GM12878 (cell line): Measurements from ENCODE around the gene ZDHHC17. TPM values are rescaled to one million over a fixed set of nuclear protein-coding genes. Genes with fewer than 3 reads are reported as not detected.

ENCODE experiments used
- ATAC-seq: fragments of 200-7000 bp; cut with Tn5 transposase; 3 replicates; pipeline ENCODE4 v1.9.1; 2020; ENCODE audit warnings: mild to moderate bottlenecking, moderate library complexity
- BruUV-seq: library from RNA; stranded (reverse); fragments of 400-500 nt; replicated peaks from 2 replicates; lab custom pipeline; 2021; lab: Mats Ljungman, UMichigan
- CTCF ChIA-PET: fragments of 300-600 bp; sonication (Branson Sonifier 250); formaldehyde crosslinking; extraction: SDS; loops from one replicate; lab custom pipeline; 2021; ENCODE audit warnings: inconsistent platforms; lab: Yijun Ruan, JAX
- POLR2A ChIA-PET: fragments of 350-600 bp; formaldehyde crosslinking; extraction: SDS; loops from one replicate; lab custom pipeline; 2021; ENCODE audit warnings: inconsistent platforms; lab: Charles Lee
- RAD21 ChIA-PET: fragments of 300-600 bp; sonication (Branson Sonifier 250); formaldehyde crosslinking; loops from one replicate; lab custom pipeline; 2023; ENCODE audit warnings: antibody characterized with exemption; ENCODE audit not compliant: unreplicated experiment; lab: Charles Lee
- SMC1A ChIA-PET: fragments of 300-600 bp; sonication (Branson Sonifier 250); formaldehyde crosslinking; loops from one replicate; lab custom pipeline; 2023; ENCODE audit not compliant: unreplicated experiment, uncharacterized antibody; lab: Charles Lee
- DNase-seq: peaks from one replicate; pipeline ENCODE4 v3.0.0-alpha.2; 2011; ENCODE audit warnings: low read depth, low spot score
- FAIRE-seq: peaks from 3 replicates; lab custom pipeline; 2011; peaks lifted over from hg19 to GRCh38; lab: Jason Lieb, UNC
- H2AFZ ChIP-seq: 2 replicates; pipeline ENCODE4 v1.6.0; 2011; ENCODE audit warnings: low read depth, low read length, control low read depth; ENCODE audit not compliant: control insufficient read depth
- H3K27ac ChIP-seq: 2 replicates; pipeline ENCODE4 v1.5.1; 2011; ENCODE audit warnings: control low read depth; ENCODE audit not compliant: control insufficient read depth, insufficient read depth
- H3K27me3 ChIP-seq, 2 experiments: replicated peaks in 1 of 2; 2 replicates each; pipeline versions ENCODE4 v1.6.0 to v1.6.1; 2011; ENCODE audit warnings: low read length in 1 of 2; ENCODE audit not compliant: control insufficient read depth in 2 of 2, insufficient read depth in 2 of 2
- H3K36me3 ChIP-seq, 2 experiments: 2 replicates each; pipeline ENCODE4 v1.5.1; 2011; ENCODE audit warnings: low read length in 1 of 2; ENCODE audit not compliant: control insufficient read depth in 2 of 2, insufficient read depth in 2 of 2
- H3K4me1 ChIP-seq: 2 replicates; pipeline ENCODE4 v1.6.1; 2011; ENCODE audit warnings: mild to moderate bottlenecking, low read length, moderate library complexity, mixed read lengths; ENCODE audit not compliant: control insufficient read depth, insufficient read depth
- H3K4me2 ChIP-seq: 2 replicates; pipeline ENCODE4 v1.6.0; 2011; ENCODE audit warnings: control low read depth; ENCODE audit not compliant: control insufficient read depth, insufficient read depth
- H3K4me3 ChIP-seq: fragments of 200-600 bp; sonication (generic); 2 replicates; pipeline ENCODE4 v1.5.1; 2016
- H3K79me2 ChIP-seq: 2 replicates; pipeline ENCODE4 v1.6.0; 2011; ENCODE audit warnings: low read length; ENCODE audit not compliant: control insufficient read depth, insufficient read depth
- H3K9ac ChIP-seq: 2 replicates; pipeline ENCODE4 v1.8.0; 2011; ENCODE audit warnings: low read length, control low read depth, mixed read lengths; ENCODE audit not compliant: control insufficient read depth, insufficient read depth
- H3K9me3 ChIP-seq: replicated peaks from 3 replicates; pipeline ENCODE4 v1.5.1; 2011; ENCODE audit warnings: mild to moderate bottlenecking, low read length; ENCODE audit not compliant: control insufficient read depth, insufficient read depth
- H4K20me1 ChIP-seq: 2 replicates; pipeline ENCODE4 v1.6.0; 2011; ENCODE audit not compliant: control insufficient read depth, insufficient read depth
- BCL11A ChIP-seq: IDR thresholded peaks from 2 replicates; pipeline ENCODE4 v1.6.1; 2011; ENCODE audit warnings: low read depth, low read length
- CHD2 ChIP-seq: IDR thresholded peaks from 2 replicates; pipeline ENCODE4 v1.6.1; 2011; ENCODE audit warnings: low read depth, low read length, improper control_type of control experiment, borderline replicate concordance
- CHD4 ChIP-seq: fragments of 200-600 bp; sonication (generic); IDR thresholded peaks from 2 replicates; pipeline ENCODE4 v1.6.1; 2016; ENCODE audit warnings: mild to moderate bottlenecking
- CREB1 ChIP-seq: IDR thresholded peaks from 2 replicates; pipeline ENCODE4 v1.6.1; 2012; ENCODE audit warnings: low read depth, mild to moderate bottlenecking, inconsistent platforms
- EZH2 ChIP-seq: IDR thresholded peaks from 2 replicates; pipeline ENCODE4 v1.6.1; 2012; ENCODE audit warnings: low read depth, mild to moderate bottlenecking, control low read depth, inconsistent platforms, low read length, borderline replicate concordance; ENCODE audit not compliant: control insufficient read depth
- GATAD2B ChIP-seq: fragments of 450-650 bp; conservative IDR thresholded peaks from 2 replicates; pipeline ENCODE4 v1.6.1; 2017; ENCODE audit warnings: low read depth, mild to moderate bottlenecking, moderate library complexity
- HDAC6 ChIP-seq: fragments of 200-600 bp; sonication (generic); IDR thresholded peaks from one replicate; pipeline ENCODE4 v1.8.0; 2017; ENCODE audit warnings: antibody characterized with exemption; ENCODE audit not compliant: unreplicated experiment
- NBN ChIP-seq: fragments of 450-650 bp; IDR thresholded peaks from 2 replicates; pipeline ENCODE4 v1.6.1; 2016
- SRF ChIP-seq, 2 experiments: IDR thresholded peaks; 2 replicates each; pipeline ENCODE4 v1.6.1; 2011; ENCODE audit warnings: low read depth in 2 of 2, low read length in 2 of 2, mild to moderate bottlenecking in 1 of 2, moderate library complexity in 1 of 2
- TCF7 ChIP-seq: IDR thresholded peaks from 2 replicates; pipeline ENCODE4 v1.6.1; 2014; ENCODE audit warnings: antibody characterized with exemption, borderline replicate concordance
- ZBTB33 ChIP-seq: fragments of 450-650 bp; IDR thresholded peaks from 2 replicates; pipeline ENCODE4 v1.6.1; 2017; ENCODE audit warnings: mild to moderate bottlenecking
- ZNF592 ChIP-seq: fragments of 450-650 bp; IDR thresholded peaks from 2 replicates; pipeline ENCODE4 v1.6.1; 2017; ENCODE audit warnings: mild to moderate bottlenecking, moderate library complexity
- WGBS: methylation state at CpG from one replicate; pipeline ENCODE4 v1.1.6; 2016; ENCODE audit warnings: low lambda C conversion rate; ENCODE audit not compliant: insufficient replicate concordance, insufficient coverage; ENCODE audit errors: missing lambda C conversion rate; 5-methylcytosine and 5-hydroxymethylcytosine counted together
- in situ Hi-C: fragments of 300-500 bp; cut with MboI; formaldehyde crosslinking; loops from 9 replicates; pipeline ENCODE4 v1.14.3; 2018; ENCODE audit warnings: mixed read lengths
- intact Hi-C: fragments of 100-400 bp; cut with micrococcal nuclease; formaldehyde crosslinking; loops from one replicate; pipeline ENCODE4 v1.14.2; 2022; ENCODE audit not compliant: unreplicated experiment
- polyA plus RNA-seq, 11 experiments: library from polyadenylated mRNA; depleted of rRNA in 4 of 11; unstranded in 6 of 11; stranded (reverse) in 5 of 11; fragments of >200 nt; fragmentation: Nextera tagmentation in 4 of 11; fragmentation: Illumina TruSeq in 1 of 11; extraction: Ambion mirVana in 4 of 11; extraction: Trizol in 1 of 11; gene quantifications; 1 replicate in 1 of 11; 2 replicates in 10 of 11; pipeline versions ENCODE4 v1.2.1 to v1.2.3, GENCODE V29; 2011 to 2016; ENCODE audit warnings: inconsistent platforms in 2 of 11, missing spikeins in 2 of 11, low read depth in 1 of 11
- total RNA-seq, 4 experiments: library from RNA; depleted of rRNA in 3 of 4; stranded (reverse); fragments of >200 nt in 3 of 4; fragmentation: Illumina TruSeq in 1 of 4; extraction: Trizol in 1 of 4; gene quantifications; 2 replicates each; pipeline versions ENCODE4 v1.2.1 to v1.2.3, GENCODE V29; 2013 to 2021
- TF ChIP-seq, protein P1 (sequence below): fragments of 450-650 bp; IDR thresholded peaks from 2 replicates; pipeline ENCODE4 v1.6.1; 2017; ENCODE audit warnings: borderline replicate concordance

ZDHHC17 gene
- total and polyA plus RNA-seq, 10 of the 15 experiments (the other 5 are each of a cell fraction or from before 2014, with no cell fraction given) = 4.3 to 50.0 (median 19.3) TPM

DNA sequence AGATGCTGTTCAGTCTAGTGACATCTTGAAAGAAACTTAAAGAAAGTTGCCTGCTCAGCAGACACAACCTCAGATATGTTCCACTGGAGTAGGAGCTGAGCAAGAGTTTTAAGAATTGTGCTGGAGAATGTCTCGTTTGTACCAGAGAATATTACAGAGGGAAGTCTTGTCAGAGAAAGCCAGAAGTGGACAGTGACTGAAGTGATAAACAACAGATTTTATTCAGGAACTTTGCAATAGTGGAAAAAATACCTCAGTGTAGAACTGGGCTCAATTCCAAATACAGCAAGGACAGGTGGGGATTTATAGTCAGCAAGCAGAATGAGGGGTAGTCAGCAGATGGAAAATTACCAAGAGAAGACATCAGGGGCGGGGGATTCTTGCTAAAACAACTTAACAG is 18.6 kb downstream of the ZDHHC17 start:
- FAIRE-seq = no peak
- SMC1A ChIA-PET = interaction anchor here (1.1 to 1.6 kb wide), 4 partner anchors 8 to 94 kb away, joined by 3 to 10 read pairs (median 4); no protein-coding TSS in a partner anchor
- H3K27ac ChIP-seq = no peak overlapping the region
- no TSS peak for BruUV-seq
- H3K4me1 ChIP-seq = peaks cover 9% of the 10 kb centered on the region
- no peak for DNase-seq
- in situ Hi-C loops (no loop called here), intact Hi-C loops (no loop called here)
- no peak overlapping the region for H3K9ac ChIP-seq
- H3K4me3 ChIP-seq = no peak overlapping the region
- no peaks in the 10 kb centered on the region for H3K27me3 ChIP-seq
- WGBS = 77% methylated on average over 2 of the region's 2 CpGs
- H3K9me3 ChIP-seq = peaks cover 9% of the 10 kb centered on the region
- H3K79me2 ChIP-seq = peaks cover 28% of the 10 kb centered on the region
- CTCF ChIA-PET = interaction anchor here (0.7 to 2.4 kb wide), 5 partner anchors 9 to 161 kb away, joined by 3 to 20 read pairs (median 4); no protein-coding TSS in a partner anchor
- RAD21 ChIA-PET = no interaction called here
- H4K20me1 ChIP-seq = no peaks in the 10 kb centered on the region
- no peak overlapping the region for H3K4me2 ChIP-seq
- POLR2A ChIA-PET = no interaction called here
- no peaks in the 10 kb centered on the region for H3K36me3 ChIP-seq
- TF ChIP-seq HDAC6 (no peak), EZH2 (no peak), ZNF592 (no peak), CHD2 (no peak), TCF7 (no peak), NBN (no peak), CHD4 (no peak), CREB1 (no peak), GATAD2B (no peak), SRF (IDR thresholded peaks at IDR 0.05; ENCODE audit: low read depth in 2 of 2, low read length in 2 of 2) (no peak), BCL11A (no peak), ZBTB33 (no peak)
- TF ChIP-seq, protein P1, sequence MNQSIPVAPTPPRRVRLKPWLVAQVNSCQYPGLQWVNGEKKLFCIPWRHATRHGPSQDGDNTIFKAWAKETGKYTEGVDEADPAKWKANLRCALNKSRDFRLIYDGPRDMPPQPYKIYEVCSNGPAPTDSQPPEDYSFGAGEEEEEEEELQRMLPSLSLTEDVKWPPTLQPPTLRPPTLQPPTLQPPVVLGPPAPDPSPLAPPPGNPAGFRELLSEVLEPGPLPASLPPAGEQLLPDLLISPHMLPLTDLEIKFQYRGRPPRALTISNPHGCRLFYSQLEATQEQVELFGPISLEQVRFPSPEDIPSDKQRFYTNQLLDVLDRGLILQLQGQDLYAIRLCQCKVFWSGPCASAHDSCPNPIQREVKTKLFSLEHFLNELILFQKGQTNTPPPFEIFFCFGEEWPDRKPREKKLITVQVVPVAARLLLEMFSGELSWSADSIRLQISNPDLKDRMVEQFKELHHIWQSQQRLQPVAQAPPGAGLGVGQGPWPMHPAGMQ = no peak
- H2AFZ ChIP-seq = no peak overlapping the region
- ATAC-seq = no peak
